Kidney tubule cell (primary cell): ENCODE measurements around the gene SLC35G3.
"Not testable (repeated sequence)": the region's sequence is repeated elsewhere in the genome, so short reads cannot be mapped to it uniquely, and the experiment has no call there.

ENCODE experiments used
- DNase-seq: peaks from one replicate; pipeline ENCODE4 v3.0.0-alpha.2; 2018; ENCODE audit warnings: low spot score

Gene SLC35G3

DNA sequence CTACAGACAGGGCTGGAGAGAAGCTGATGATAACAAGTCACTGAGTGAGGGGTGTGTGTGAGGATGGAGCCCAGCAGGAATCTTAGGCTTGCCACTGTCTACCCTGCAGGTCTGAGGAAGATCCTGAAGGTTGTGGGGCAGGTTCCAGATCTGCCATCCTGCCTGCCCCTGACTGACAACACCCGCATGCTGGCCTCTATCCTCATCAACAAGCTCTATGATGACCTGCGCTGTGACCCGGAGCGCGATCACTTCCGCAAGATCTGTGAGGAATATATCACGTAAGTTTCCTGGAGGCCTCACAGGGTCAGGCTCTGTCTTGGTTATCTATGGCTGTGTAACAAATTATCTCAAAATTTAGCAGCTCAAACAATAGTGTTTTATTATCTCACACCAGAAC lies 30.3 kb downstream of the SLC35G3 start:
- no peak for DNase-seq

- no peak for DNase-seq
Measured at GRCh38 chr17:35162755-35163154, 31.4 kb downstream of the SLC35G3 start.

GRCh38 chr17:35161281-35161761 lies 32.9 kb downstream of the SLC35G3 start:
- DNase-seq: no peak

DNA sequence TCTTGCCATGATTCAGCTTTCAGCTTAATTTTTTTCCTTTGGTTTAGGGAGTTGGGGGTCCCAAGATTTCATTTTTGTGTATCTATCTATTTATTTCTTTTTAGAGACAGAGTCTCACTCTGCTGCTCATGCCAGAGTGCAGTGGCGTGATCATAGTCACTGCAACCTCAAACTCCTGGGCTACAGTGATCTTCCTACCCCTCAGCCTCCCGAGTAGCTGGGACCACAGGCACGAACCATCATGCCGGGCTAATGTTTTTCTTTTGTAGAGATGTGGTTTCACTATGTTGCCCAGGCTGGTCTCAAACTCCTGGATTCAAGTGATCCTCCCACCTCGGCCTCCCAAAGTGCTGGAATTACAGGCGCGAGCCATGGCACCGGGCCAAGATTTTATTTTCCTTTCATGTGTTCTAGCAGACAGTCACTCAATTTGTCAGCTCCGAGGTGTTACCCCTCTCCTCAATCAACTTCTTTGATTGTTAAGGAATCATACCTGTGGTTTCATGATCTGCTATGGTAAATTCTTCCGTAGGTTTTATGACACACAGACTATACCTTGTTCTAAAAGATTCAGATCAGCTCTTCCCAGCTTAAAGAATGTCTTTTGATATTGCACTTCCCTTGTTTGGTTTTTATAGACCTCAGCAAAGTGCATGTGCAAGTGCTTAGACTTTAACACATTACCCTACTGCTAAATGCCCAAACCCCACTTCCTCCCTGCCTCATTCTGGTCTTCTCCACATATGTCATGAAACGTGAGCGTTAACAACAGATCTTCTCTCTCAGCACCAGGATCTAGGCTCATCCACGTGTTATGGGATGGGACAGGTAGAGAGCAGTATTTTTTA lies 33.6 kb downstream of the SLC35G3 start:
- DNase-seq: no peak

DNA sequence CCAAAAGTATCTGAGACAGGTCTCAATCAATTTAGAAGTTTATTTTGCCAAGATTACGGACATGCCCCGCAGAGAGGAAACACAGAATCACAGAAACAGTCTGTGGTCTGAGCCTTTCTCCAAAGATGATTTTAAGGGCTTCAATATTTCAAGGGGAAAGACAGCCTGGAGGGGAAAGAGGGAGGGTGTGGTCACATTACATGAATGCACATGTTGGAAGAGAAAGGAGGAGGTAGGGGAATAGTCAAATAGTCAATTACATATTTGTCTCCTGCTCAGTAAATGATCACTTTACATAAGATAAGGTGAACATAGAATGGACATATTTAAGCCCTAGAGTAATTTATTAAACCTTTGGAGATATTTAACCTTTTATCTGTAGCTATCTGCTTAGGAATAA lies 34.3 kb downstream of the SLC35G3 start:
- DNase-seq: no peak

DNA sequence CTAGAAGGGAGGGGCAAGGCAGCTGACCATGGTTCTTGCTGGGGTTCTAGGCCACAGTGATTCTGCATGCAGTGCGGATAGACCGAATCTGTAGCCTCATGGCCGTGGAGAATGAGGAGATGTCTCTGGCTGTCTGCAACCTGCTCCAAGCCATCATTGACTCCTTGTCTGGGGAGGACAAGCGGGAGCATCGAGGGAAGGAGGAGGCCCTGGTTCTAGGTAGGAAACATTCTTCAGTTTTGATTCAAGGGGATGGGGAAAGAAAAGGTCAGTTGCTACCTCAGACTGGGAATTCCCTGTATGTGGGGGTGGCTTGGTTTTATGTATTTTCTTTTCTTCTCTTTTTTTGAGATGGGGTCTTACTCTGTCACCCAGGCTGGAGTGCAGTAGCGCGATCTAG lies 38.9 kb downstream of the SLC35G3 start:
- DNase-seq: no peak

- no peak for DNase-seq
Measured at GRCh38 chr17:35154196-35155165, 39.7 kb downstream of the SLC35G3 start.

DNA sequence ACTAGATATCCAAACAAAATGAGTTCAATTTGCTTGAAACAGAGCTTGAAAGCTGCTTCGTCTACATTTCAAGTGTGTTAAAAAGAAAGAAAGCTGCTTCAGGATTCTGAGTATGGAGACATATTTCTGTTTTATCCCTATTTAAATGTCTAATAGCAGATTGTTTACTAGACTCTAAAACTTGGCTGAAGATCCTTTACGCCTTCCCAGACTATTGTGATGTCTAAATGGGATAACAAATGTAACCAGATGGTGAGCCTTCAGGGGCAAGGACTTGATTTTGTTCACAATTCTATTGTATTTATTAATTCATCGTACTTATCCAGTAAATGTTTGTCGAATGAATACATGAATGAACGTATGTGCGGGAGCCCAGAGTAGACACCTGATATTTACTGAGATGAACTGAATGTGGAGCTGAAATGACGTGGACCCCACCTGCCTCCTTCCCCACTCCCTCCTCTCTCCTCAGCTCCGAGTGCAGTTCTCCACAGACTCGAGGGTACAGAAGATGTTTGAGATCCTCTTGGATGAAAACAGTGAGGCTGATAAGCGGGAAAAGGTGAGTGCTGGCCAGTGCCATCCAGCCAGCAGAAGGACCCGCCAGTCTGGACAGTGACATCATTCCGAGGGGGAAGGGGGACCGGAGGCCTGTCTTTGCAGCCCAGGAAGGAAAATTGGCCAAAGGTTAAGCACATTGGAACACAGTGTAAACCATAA lies 41.6 kb downstream of the SLC35G3 start:
- no peak for DNase-seq

DNA sequence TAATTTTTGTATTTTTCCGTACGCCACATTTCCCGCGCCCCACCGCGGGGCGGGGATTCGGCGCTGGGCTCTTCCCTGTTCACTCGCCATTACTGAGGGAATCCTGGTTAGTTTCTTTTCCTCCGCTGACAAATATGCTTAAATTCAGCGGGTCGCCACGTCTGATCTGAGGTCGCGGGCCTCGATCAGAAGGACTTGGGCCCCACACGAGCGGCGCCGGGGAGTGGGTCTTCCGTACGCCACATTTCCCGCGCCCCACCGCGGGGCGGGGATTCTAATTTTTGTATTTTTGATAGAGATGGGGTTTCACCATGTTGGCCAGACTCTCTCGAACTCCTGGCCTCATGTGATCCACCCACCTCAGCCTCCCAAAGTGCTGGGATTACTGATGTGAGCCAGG lies 43.1 kb downstream of the SLC35G3 start:
- DNase-seq: not testable (repeated sequence)

- no peak for DNase-seq
Measured at GRCh38 chr17:35149941-35150340, 44.3 kb downstream of the SLC35G3 start.

GRCh38 chr17:35148144-35148543 lies 46.0 kb downstream of the SLC35G3 start:
- DNase-seq: no peak

- DNase-seq: no peak
Measured at GRCh38 chr17:35147375-35147905, 46.8 kb downstream of the SLC35G3 start, which contains the start of gene UNC45B. TSS of gene UNC45B (plus strand) at chr17:35147817. CDS start at chr17:35148264, 447 bp downstream.

GRCh38 chr17:35146214-35146833 lies 47.9 kb downstream of the SLC35G3 start:
- no peak for DNase-seq

- no peak for DNase-seq
Measured at GRCh38 chr17:35144840-35145239, 49.4 kb downstream of the SLC35G3 start.
